NCI-H2171 treated with DMSO at 0.1 percent for 48 hours (cell line): ENCODE measurements around the gene MAP3K13.

ENCODE experiments used
- DNase-seq: peaks from one replicate; lab custom pipeline; 2025; lab: John Stamatoyannopoulos, UW

Gene MAP3K13

GRCh38 chr3:185362850-185363661, at the start of gene MAP3K13:
MAP3K13 (plus strand) TSS chr3:185363136; CDS start chr3:185428582, 65,446 bp downstream.
- peak; percentile 97 for DNase-seq

DNA sequence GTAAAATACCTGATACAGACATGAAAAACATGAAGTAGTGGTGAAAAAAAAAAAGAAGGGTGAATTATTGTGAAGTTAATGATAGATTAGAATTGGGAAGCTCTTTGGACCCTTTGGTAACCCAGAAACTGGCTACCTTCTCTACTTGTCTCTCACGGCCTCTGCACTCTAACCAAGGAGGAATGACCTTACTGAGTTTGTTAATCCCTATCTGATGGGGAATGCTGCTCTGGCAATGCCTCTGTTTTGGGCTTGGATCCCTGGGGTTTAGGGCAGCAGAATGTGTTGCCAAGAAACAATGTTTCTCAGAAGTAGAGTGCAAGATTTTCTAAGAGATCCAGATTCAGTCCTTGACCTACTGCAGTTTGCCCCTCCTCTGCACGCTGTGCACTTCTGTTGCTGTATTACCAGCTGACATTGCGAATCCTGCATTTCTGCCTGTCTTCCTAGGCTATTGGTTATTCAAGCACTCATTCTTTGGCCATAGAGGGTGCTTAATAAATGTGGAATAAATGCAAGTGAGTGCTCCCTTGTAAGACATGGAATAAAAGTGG, 49.2 kb upstream of the MAP3K13 start:
- no peak for DNase-seq

DNA sequence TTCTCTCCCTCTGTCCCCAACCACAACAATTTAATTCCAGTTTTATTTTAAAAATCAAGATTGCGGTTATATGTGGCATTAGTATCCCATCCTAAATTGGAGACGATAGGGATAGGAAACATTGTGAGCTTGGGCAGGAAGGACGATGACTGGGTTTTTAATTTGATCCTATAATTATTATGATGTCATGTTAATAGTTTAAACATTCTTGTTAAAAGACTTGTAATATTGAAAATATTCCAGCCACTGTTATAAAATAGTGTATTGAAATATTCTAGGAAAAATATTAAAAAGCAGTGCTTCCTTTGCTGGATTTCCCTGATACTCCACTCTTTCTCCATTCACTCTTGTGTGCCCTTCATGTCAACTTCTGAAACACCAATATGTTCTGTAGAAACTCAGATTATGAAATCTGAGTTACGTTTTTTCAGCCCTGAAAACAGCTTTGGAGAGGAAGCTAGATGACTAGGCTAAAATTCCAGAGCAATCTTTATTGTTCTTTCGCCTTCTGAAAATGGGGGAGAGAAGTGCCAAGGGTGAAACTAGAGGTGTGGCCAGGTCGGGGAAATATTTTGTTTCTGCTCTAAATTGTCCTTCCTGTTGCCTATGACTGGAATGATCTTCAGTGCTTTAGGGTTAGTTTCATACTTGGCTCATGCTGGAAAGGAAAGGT, 46.1 kb upstream of the MAP3K13 start:
- DNase-seq = no peak

DNA sequence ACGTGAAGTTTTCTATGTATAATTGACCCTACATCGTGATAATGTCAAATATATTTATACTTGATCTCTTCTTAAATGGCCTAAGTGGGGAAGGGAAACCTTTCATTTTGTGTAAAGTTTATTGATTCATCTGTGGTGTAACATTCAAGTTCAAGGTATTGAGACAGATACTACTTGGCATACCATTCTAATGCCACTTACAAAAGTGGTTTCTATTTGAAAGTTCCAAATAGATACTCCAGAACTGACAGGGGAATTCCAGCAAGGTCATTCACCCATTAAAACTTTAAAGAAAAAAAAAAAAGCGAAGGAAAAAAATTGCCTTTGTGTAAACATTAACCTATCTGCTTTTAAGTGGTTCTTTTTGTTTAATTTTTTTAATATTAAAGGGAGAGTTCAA, 45.3 kb upstream of the MAP3K13 start:
- DNase-seq = no peak

DNA sequence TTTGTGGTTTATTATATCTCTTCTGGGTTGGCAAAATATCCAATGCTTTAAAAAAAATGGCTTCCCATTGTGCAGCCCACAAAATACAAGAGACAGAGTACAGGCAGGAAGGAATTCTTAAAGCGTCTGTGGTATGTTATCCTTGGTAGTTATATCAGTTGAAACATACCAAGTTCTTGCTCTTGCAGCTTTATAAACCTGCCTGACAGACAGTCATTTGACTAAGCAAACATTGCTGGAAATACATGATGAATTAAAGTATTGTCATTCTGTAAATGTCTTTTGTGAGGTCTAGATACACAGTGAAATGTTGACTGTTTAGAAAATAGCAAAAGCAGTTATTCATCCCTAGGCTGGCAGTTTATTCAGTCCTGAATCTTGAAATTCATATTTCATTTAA, 44.8 kb upstream of the MAP3K13 start:
- no peak for DNase-seq

DNA sequence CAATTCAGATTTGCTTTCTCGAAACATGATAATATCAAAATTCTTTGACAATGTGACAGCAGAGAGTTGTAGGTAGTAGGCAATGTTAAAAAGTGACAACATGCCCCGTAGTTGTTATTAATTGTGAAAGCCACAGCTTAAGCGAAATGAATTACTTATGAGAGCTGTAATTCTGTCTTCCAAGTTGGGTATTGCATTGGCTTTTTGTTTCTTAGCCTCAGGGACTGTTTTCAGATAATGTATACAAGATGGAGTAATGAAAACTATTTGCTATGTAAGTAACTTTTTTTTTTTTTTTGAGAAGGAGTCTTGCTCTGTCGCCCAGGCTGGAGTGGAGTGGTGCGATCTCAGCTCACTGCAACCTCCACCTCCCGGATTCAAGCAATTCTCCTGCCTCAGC, 43.1 kb upstream of the MAP3K13 start:
- DNase-seq = no peak

DNA sequence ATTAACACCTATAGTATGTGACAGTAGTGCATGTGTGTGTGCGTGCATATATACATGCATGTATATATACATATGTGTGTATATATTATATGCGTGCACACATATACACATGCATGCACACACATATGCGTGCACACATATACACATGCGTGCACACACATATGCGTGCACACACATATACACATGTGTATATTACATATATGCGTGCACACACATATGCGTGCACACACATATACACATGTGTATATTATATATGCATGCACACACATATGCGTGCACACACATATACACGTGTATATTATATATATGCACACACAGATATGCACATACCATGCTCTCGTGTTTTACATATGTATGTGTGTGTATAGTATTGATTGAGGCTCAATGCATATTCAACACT, 42.0 kb upstream of the MAP3K13 start:
- no peak for DNase-seq

DNA sequence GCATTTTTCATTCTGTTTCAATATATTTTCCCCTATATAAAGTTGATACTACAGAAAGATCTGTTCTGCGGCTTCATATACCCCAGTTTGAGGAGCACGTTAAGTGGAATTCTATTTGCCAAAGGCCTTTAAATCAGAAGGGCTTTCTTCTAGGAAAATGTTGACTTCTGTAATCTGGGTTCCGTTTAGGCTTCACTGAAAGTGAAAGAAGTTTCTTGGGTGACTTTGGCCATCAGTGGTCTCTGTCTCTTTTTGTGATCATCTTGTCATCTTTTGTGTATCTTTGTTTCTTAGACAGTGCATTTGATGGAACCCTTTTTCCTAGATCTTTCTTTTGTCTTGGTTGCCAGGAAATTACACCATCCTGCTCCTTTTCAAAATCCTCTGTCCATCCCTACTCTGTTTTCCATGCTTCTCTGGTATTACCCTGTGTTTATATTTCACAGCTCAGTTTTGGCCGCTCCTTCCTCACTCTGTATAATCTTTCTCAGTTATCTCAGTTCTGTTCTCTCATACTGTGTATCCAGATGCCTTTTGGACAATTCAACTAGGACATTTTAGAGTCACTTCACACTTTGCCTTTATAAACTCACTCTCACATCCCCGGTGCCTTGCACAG, 40.7 kb upstream of the MAP3K13 start:
- DNase-seq = no peak

GRCh38 chr3:185325946-185326791, 36.8 kb upstream of the MAP3K13 start:
- DNase-seq = no peak

DNA sequence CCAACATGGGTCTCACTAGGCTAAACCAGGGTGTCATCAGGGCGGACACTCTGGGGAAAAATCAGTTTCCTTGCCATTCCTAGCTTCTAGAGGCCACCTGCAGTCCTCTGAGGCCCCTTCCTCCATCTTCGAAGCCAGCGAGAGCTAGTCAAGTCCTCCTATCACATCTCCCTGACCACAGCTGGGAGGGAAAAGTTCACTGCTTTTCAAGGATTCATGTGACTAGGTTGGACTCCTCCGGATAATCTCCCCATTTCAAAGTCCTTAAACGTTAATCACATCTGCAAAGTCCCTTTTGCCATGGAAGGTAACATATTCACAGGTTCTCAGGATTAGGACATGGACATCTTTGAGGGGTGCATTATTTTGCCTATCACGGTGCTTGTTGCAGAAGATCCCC, 35.9 kb upstream of the MAP3K13 start:
- no peak for DNase-seq

GRCh38 chr3:185328324-185329004, 34.5 kb upstream of the MAP3K13 start:
- no peak for DNase-seq

DNA sequence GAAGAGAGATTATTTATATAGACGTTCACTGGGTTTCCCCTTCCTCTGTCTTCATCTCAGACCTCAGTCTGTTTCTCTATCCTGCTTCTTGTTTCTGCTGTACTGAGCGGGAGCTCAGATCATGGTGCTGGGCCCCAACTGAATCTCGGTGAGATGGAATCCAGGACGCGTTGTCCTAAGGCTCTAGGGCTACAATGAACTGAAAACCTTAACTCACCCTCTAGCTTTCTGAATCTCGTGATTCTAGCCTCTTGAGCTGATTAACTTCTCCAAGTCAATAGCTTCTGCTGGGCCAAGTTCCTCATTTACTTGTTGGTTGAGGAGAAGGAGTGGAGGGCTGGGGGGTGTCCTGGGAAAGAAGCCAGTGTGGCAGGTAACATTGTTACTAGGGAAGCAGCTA, 32.7 kb upstream of the MAP3K13 start:
- no peak for DNase-seq

GRCh38 chr3:185330644-185331043, 32.3 kb upstream of the MAP3K13 start:
- no peak for DNase-seq

DNA sequence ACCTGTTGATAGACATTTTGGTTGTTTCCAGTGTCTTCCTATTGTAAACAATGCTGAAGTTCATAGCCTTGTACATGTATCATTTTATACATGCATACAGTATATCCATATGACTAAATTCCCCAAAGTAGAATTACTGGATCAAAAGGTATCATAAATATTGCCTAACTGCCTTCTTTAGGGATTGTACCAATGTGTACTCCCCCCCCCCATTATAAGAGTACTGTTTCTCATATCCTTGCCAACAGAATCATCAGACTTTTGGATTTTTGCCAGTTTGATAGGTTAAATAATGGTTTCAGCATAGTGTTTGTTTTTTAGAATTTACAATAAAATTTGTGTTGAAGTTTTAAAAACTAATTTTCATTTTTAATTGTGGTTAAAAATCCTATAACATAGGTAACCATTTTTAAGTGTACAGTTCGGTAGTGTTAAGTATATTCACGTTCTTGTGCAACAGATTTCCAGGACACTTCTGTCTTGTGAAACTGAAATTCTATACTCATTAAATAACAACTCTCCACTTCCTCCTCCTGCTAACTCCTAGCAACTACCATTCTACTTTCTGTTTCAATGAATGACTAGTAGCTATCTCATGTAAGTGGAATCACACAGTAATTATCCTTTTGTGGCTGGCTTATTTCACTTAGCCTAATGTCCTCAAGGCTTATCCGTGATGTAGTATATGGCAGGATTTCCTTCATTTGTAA, 30.8 kb upstream of the MAP3K13 start:
- peak; percentile 88 for DNase-seq

DNA sequence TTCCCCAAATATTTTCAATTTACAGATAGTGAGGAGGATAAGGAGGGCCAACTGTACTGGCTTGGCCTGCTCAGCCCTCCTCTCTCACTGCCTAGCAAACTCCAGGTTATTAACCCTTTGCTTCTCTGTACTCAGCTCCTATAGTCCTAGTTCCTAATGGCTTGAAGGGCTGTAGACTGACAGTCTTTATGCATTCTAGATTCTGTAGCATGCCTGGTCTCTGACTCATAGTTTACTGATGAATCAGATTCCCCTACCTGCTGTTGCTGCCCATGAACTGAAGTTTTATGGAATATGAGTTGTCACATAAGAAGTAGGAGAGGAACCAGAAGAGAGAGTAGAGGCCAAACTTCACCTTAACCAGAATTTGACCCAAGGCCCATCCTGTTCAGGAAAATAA, 27.1 kb upstream of the MAP3K13 start:
- DNase-seq = no peak

GRCh38 chr3:185337231-185337816, 25.6 kb upstream of the MAP3K13 start:
- DNase-seq = peak; percentile 26

GRCh38 chr3:185339945-185340344, 23.0 kb upstream of the MAP3K13 start:
- no peak for DNase-seq

GRCh38 chr3:185340751-185341150, 22.2 kb upstream of the MAP3K13 start:
- DNase-seq = no peak

DNA sequence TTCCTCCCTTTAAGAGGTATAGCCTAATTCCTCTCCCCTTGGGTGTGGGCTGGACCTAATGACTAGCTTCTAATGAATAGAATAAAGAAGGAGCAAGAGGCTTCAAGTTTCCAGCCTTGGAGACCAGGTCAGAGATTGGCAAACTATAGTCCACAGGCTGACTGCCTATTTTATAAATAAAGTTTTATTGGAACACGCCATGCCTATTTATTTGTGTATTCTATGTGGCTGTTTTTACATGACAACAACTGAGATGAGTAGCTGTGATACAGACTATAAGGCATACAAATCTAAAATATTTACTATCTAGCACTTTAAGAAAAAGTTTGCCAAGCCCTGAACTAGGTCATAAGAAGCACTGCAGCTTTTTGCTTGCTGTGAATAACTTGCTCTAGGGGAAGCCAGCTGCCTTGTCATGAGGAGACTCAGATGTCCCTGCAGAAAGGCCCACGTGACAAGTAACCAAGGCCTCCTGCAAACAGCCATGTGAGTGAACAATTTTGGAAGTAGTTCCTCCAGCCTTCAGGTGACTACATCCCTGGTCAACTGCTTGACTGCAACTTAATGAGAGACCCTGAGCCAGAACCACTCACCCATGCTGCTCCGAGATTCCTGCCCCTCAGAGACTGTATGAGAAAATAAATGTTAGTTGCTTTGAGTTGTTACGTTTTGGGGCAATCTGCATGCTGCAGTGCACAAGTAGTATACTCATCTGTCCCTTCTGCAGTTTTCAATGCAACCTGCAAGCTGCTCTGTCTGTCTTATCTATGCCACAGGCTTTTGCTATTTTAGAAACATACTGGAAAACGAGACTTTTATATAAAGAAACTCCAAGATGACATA, 21.1 kb upstream of the MAP3K13 start:
- no peak for DNase-seq
